Ascending aorta (tissue), 2 donors: ENCODE results near the gene SORT1. TPM values are rescaled to one million over a fixed set of nuclear protein-coding genes. Genes with fewer than 3 reads are reported as not detected.

Experiments
- DNase-seq, 2 donors: peaks; one replicate each; pipeline ENCODE4 v3.0.0-alpha.2; 2019; ENCODE audit warnings: low spot score in 2 of 2
- H3K27ac ChIP-seq, 2 donors: fragments of 200-600 bp; sonication (generic); one replicate each; pipeline ENCODE4 v1.5.1; 2016 to 2017; ENCODE audit warnings: mild to moderate bottlenecking in 1 of 2
- H3K27me3 ChIP-seq: fragments of 200-600 bp; sonication (generic); one replicate; pipeline ENCODE4 v1.5.1; 2017
- H3K36me3 ChIP-seq, 2 donors: fragments of 200-600 bp; sonication (generic); one replicate each; pipeline ENCODE4 v1.5.1; 2016
- H3K4me1 ChIP-seq, 2 donors: fragments of 200-600 bp; sonication (generic); one replicate each; pipeline ENCODE4 v1.5.1; 2016 to 2017; ENCODE audit warnings: mild to moderate bottlenecking in 1 of 2
- H3K4me3 ChIP-seq, 2 donors: fragments of 200-600 bp; sonication (generic); one replicate each; pipeline ENCODE4 v1.5.1; 2016 to 2017; ENCODE audit warnings: mild to moderate bottlenecking in 1 of 2
- H3K9me3 ChIP-seq, 2 donors: fragments of 200-600 bp; sonication (generic); one replicate each; pipeline ENCODE4 v1.5.1; 2016
- intact Hi-C: fragments of 100-400 bp; cut with DNase I; formaldehyde crosslinking; loops from one replicate; pipeline ENCODE4 v1.15.1; 2023
- total RNA-seq: library from RNA; depleted of rRNA; stranded (reverse); fragments of >200 nt; gene quantifications from one replicate; pipeline ENCODE4 v1.1.0, GENCODE V29; 2016
- TF ChIP-seq, protein P1 (sequence below), 3 experiments: fragments of 200-600 bp in 2 of 3; fragments of 450-650 bp in 1 of 3; sonication (generic) in 2 of 3; IDR thresholded peaks; one replicate each; pipeline ENCODE4 v1.5.1; 2016 to 2019; ENCODE audit warnings: antibody characterized with exemption in 3 of 3, mild to moderate bottlenecking in 1 of 3, moderate library complexity in 1 of 3

Gene SORT1
- total RNA-seq, 1 donor from 2014 or later: 111 TPM

- no peaks in the 10 kb centered on the region for H3K27me3 ChIP-seq
These were observed 2.4 kb upstream of the SORT1 start for GRCh38 chr1:109400035-109400655.

GRCh38 chr1:109399326-109399957 is 1.7 kb upstream of the SORT1 start:
- TF ChIP-seq, protein P1, sequence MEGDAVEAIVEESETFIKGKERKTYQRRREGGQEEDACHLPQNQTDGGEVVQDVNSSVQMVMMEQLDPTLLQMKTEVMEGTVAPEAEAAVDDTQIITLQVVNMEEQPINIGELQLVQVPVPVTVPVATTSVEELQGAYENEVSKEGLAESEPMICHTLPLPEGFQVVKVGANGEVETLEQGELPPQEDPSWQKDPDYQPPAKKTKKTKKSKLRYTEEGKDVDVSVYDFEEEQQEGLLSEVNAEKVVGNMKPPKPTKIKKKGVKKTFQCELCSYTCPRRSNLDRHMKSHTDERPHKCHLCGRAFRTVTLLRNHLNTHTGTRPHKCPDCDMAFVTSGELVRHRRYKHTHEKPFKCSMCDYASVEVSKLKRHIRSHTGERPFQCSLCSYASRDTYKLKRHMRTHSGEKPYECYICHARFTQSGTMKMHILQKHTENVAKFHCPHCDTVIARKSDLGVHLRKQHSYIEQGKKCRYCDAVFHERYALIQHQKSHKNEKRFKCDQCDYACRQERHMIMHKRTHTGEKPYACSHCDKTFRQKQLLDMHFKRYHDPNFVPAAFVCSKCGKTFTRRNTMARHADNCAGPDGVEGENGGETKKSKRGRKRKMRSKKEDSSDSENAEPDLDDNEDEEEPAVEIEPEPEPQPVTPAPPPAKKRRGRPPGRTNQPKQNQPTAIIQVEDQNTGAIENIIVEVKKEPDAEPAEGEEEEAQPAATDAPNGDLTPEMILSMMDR (IDR thresholded peaks at IDR 0.05): peak; percentile 66 to 70 (median 68)
- DNase-seq: no peak
- Histone ChIP-seq H3K27ac (no peak overlapping the region), H3K36me3 (peaks cover 5 to 14% of the 10 kb centered on the region in 2 donors), H3K4me1 (peaks cover 0 to 3% of the 10 kb centered on the region in 2 donors), H3K4me3 (no peak overlapping the region), H3K27me3 (no peaks in the 10 kb centered on the region), H3K9me3 (no peaks in the 10 kb centered on the region)
- intact Hi-C loops: loop anchor here (1.0 to 5.0 kb wide), 3 partner anchors 122 to 322 kb away; partner anchors contain the start of gene TAF13

More at GRCh38 chr1:109400035-109400655, 2.4 kb upstream of the SORT1 start:
- Histone ChIP-seq H3K4me3 (no peak overlapping the region), H3K9me3 (no peaks in the 10 kb centered on the region), H3K27ac (no peak overlapping the region), H3K36me3 (peaks cover 5 to 20% of the 10 kb centered on the region in 2 donors), H3K4me1 (peaks cover 0 to 3% of the 10 kb centered on the region in 2 donors)
- no peak for DNase-seq
- intact Hi-C loops: no loop called here
- TF ChIP-seq, protein P1 (IDR thresholded peaks at IDR 0.05): no peak

- intact Hi-C loops: loop anchor here (1.0 to 5.0 kb wide), 4 partner anchors 115 to 321 kb away; partner anchors contain the start of genes PSRC1 and TAF13
- TF ChIP-seq, protein P1 (IDR thresholded peaks at IDR 0.05): peak in 1 of 3 experiments; percentile 2
- Histone ChIP-seq H3K36me3 (peaks cover 5 to 10% of the 10 kb centered on the region in 2 donors), H3K4me1 (peaks cover 0 to 7% of the 10 kb centered on the region in 2 donors), H3K9me3 (no peaks in the 10 kb centered on the region), H3K4me3 (peak overlapping the region; percentile 77 to 83), H3K27me3 (no peaks in the 10 kb centered on the region), H3K27ac (peak overlapping the region; percentile 71 to 86)
- no peak for DNase-seq
These were observed 866 bp upstream of the SORT1 start for GRCh38 chr1:109398343-109399225.

- no peaks in the 10 kb centered on the region for H3K27me3 ChIP-seq
- H3K4me3 ChIP-seq: peak overlapping the region; percentile 77 to 83
- DNase-seq: no peak
- peaks cover 3 to 10% of the 10 kb centered on the region in 2 donors for H3K4me1 ChIP-seq
- peak overlapping the region; percentile 90 to 91 for H3K27ac ChIP-seq
- intact Hi-C loops: loop anchor here (5.0 kb wide), 1 partner anchor 320 kb away; the partner anchor contains the start of gene TAF13
- H3K36me3 ChIP-seq: peaks cover 4 to 7% of the 10 kb centered on the region in 2 donors
- TF ChIP-seq, protein P1 (IDR thresholded peaks at IDR 0.05): no peak
- no peaks in the 10 kb centered on the region for H3K9me3 ChIP-seq
These were observed 692 bp downstream of the SORT1 start for GRCh38 chr1:109396871-109397580.

DNA sequence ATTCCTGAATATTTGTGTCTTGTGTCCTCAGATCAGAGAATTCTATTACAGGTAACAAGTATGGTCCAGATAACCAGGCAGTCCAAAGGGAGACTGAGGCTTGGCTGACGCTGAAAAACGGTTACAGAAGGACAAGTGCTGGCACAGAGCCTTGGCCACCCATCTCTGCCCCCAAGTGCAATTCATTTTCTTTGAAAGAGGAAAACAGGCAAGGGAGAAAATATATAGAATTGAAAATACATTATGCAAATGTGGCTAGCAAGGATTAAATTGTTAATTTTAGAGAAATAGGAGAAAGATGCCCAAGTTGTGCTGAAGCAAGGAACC is 1.2 kb downstream of the SORT1 start:
- TF ChIP-seq, protein P1 (IDR thresholded peaks at IDR 0.05): no peak
- Histone ChIP-seq H3K4me3 (peak overlapping the region; percentile 77 to 83), H3K27ac (peak overlapping the region; percentile 90 to 91), H3K9me3 (no peaks in the 10 kb centered on the region), H3K27me3 (no peaks in the 10 kb centered on the region), H3K36me3 (peaks cover 0 to 4% of the 10 kb centered on the region in 2 donors), H3K4me1 (peaks cover 3 to 12% of the 10 kb centered on the region in 2 donors)
- DNase-seq: no peak
- intact Hi-C loops: loop anchor here (5.0 kb wide), 1 partner anchor 319 kb away; the partner anchor contains the start of gene TAF13
